HG02798 (cell line): ENCODE data around the gene PTPRD.
A peak's percentile ranks its signal among the peaks of the same experiment; 100 is the strongest.

Source experiments
- ATAC-seq: cut with Tn5 transposase; IDR thresholded peaks from one replicate; pipeline ENCODE4 v1.9.1; 2021; ENCODE audit warnings: mild to moderate bottlenecking; ENCODE audit not compliant: unreplicated experiment, poor library complexity

PTPRD gene

GRCh38 chr9:9919174-9919775 lies 693.5 kb downstream of the PTPRD start:
- peak; percentile 44 for ATAC-seq

GRCh38 chr9:9917400-9917799 lies 695.4 kb downstream of the PTPRD start:
- no peak for ATAC-seq

- no peak for ATAC-seq
Observed at GRCh38 chr9:9914174-9914573, 698.6 kb downstream of the PTPRD start.

- no peak for ATAC-seq
Observed at GRCh38 chr9:9913276-9913832, 699.4 kb downstream of the PTPRD start.

- peak; percentile 55 for ATAC-seq
Observed at GRCh38 chr9:9912459-9912858, 700.3 kb downstream of the PTPRD start.

GRCh38 chr9:9905736-9906135 lies 707.1 kb downstream of the PTPRD start:
- no peak for ATAC-seq

DNA sequence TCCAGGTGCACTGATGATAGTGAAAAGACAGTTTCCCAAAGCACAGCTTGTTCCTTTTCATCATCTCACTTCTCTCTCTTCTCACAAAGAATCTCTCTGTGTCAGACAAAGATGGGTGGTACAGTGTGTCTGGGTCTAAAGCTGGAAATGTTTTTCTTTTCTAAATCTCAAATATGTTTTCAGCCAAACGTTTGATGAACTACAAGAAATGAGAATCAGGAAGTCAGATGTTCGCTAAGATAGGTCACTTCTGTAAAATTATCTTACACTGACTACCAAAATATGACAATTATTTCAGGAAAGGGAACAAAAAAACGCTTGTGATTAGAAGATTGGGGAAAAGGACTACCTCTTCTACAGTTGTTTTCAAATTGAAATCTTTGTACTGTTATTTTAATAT lies 708.8 kb downstream of the PTPRD start:
- no peak for ATAC-seq

- ATAC-seq: no peak
Observed at GRCh38 chr9:9901624-9902023, 711.2 kb downstream of the PTPRD start.

DNA sequence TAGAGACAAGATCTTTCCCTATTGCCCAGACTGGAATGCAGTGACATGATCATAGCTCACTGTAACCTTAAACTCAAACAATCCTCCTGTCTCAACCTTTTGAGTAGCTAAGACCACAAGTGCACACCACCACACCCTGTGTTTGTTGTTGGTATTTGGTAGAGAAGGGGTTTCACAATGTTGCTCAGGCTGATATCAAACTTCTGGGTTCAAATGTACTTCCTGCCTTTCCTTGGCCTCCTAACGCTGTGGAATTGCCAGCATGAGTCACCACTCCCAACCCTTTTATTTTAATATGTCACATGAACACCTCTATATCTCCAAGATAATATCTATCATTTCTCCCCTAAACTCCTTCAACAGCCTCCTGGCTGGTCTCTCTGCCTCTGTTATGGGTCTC lies 719.0 kb downstream of the PTPRD start:
- ATAC-seq: no peak

- peak; percentile 43 for ATAC-seq
Observed at GRCh38 chr9:9892217-9892616, 720.6 kb downstream of the PTPRD start.

DNA sequence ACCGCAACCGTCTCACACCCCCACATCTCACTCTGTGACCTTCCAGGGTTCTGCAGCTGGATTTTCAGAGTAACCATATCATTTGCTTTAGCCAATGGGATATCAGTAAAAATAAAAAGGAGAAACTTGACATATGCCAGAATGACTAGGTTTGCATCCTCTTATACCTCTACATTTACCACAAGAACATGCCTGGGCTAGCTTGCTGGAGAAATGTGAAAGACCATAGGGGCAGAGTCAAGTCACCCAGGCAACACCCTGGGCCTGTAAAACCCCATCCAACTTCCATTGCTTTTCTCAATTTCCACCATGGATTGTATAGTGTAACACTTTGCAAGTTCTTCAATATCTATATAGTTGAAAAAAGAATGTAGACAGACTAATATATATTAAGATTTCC lies 731.1 kb downstream of the PTPRD start:
- ATAC-seq: no peak

- peak; percentile 41 for ATAC-seq
Observed at GRCh38 chr9:9874270-9874669, 738.5 kb downstream of the PTPRD start.

GRCh38 chr9:9862235-9862810 lies 750.5 kb downstream of the PTPRD start:
- ATAC-seq: no peak

- ATAC-seq: no peak
Observed at GRCh38 chr9:9855177-9856078, 757.4 kb downstream of the PTPRD start.

DNA sequence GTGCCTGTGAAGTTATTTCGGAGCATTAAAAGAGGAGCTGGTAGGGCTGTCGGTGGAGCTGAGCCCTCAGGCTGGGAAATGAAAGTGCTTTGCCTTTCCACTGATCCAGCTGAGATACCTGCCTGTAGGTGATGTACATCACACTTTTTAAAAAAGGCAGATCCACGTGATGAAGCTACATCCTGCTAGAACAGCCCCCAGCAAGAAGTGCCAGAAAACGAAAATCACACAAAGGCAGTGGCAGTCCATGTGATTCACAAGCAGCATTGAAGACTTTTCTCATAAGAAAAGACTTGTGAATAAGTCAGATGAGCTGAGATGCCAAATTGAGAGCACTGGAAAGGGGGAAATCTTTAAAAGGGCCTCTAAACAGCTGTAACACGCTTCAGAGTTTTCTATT lies 765.1 kb downstream of the PTPRD start:
- ATAC-seq: peak; percentile 55

DNA sequence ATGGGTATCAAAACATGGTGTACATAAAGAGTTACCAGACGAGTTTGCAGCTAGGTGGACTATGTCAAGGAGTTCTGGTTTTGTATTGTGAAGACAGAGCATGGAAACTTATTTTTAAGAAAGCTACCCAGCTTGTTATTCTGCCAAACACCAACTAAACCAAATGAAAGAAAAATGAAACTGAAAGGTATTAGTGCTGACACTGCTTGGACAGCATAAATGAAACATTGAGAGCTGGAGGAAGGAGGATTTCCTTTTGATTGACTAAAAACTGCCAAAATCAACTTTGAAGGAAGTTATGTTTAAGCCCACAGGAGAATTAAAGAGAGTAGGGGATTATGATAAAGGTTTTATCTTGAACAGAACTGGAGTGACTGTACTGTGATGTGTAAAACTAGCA lies 766.2 kb downstream of the PTPRD start:
- ATAC-seq: peak; percentile 90

DNA sequence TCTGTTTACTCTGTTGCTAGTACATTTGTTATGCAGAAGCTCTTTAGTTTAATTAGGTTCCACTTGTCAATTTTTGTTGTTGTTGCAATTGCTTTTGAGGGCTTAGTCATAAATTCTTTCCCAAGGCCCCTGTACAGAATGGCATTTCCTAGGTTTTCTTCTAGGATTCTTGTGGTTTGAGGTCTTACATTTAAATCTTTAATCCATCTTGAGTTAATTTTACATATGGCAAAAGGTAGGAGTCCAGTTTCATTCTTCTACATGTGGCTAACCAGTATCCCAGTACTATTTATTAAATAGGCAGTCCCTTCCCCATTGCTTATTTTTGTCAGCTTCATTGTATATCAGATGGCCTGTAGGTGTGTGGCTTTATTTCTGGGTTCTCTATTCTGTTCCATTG lies 792.4 kb downstream of the PTPRD start:
- ATAC-seq: no peak

DNA sequence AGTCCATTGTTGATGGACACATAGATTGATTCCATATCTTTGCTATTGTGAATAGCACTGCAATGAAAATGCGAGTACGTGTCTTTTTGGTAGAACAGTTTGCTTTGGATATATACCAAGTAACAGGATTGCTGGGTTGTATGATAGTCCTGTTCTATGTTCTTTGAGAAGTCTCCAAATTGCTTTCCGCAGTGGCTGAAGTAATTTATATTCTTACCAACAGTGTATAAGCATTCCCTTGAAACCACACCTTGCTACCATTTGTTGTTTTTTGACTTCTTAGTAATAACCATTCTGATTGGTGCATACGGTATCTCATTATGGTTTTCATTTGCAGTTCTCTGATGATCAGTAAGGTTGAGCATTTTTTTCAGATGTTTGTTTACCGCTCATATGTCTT lies 792.9 kb downstream of the PTPRD start:
- ATAC-seq: no peak

DNA sequence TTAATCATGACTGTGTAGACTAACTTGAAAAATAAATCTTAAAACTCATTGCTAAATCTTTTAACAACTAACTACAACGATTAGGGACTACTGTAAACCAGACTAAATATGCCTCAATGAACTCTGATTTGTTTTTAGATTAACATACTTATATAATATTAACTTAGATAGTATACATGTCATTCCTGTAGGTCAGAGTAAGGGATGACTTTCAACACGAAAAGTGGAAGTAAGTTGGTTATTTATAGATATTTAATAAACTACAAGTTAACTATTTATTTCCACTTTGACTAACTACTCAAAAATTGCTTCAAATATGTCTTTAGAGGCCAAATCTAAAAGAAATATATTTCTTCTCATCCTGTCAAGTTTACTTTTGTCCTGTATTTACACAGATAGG lies 795.6 kb downstream of the PTPRD start:
- no peak for ATAC-seq

DNA sequence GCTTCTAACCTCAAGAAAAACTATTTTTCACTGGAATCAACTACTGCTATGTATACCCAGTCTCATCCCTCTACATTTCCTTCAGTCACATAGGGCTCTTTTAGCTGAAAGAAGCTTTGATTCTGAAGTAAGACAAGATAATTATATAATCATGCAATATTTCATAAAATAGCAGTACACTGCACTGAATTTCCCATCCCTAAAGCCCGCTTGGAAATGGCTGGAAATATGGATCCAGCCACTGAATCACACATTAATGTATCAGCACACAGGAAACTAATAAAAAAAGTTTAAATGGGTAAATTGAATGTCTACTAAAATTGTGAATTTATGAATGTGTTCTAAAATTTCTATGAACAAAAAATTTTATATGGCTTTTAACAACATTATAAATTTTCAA lies 808.7 kb downstream of the PTPRD start:
- no peak for ATAC-seq

GRCh38 chr9:9799287-9799686 lies 813.5 kb downstream of the PTPRD start:
- ATAC-seq: peak; percentile 62
